Spleen (tissue), 7 donors: ENCODE data around the gene RAN.

ENCODE experiments used
- CTCF ChIP-seq, 11 experiments: fragments of 200-600 bp in 7 of 11; fragments of 450-650 bp in 4 of 11; sonication (generic) in 4 of 11; IDR thresholded peaks in 8 of 11; conservative IDR thresholded peaks in 3 of 11; 1 replicate in 7 of 11; 2 replicates in 4 of 11; pipeline versions ENCODE4 v1.4.0 to v1.8.0; 2016 to 2021; ENCODE audit warnings: antibody characterized with exemption in 11 of 11, inconsistent platforms in 4 of 11, mild to moderate bottlenecking in 1 of 11
- POLR2A ChIP-seq, 3 donors: fragments of 450-650 bp; IDR thresholded peaks; one replicate each; pipeline ENCODE4 v1.5.1; 2017; ENCODE audit warnings: antibody characterized with exemption in 3 of 3, mild to moderate bottlenecking in 1 of 3
- donor health status: DM: no; HTN: no; CAD: no; lungs with moderate emphysema.
- donor health status: DM: no; HTN: no; CAD: no.
- donor health status: DM: no; HTN: no; CAD: no.

GRCh38 chr12:130873106-130873795 is 1.4 kb downstream of the RAN start:
- TF ChIP-seq CTCF (IDR thresholded peaks at IDR 0.05 in 8 of 11, conservative IDR thresholded peaks at IDR 0.05 in 3 of 11) (no peak), POLR2A (IDR thresholded peaks at IDR 0.05) (no peak)
